Fibroblast of mammary gland (primary cell): Measurements from ENCODE around the gene POLDIP3.

Source experiments
- DNase-seq: peaks from one replicate; pipeline ENCODE4 v3.0.0-alpha.2; 2010; ENCODE audit warnings: low read depth
- H3K4me3 ChIP-seq: 2 replicates; pipeline ENCODE4 v1.5.1; 2011; ENCODE audit warnings: low read depth, mild to moderate bottlenecking, low read length, moderate library complexity; ENCODE audit not compliant: control insufficient read depth
- TF ChIP-seq, protein P1 (sequence below): conservative IDR thresholded peaks from 2 replicates; pipeline ENCODE4 v1.5.1; 2011; ENCODE audit warnings: low read depth, low read length, inconsistent platforms; ENCODE audit not compliant: control insufficient read depth, insufficient read depth

The POLDIP3 gene

DNA sequence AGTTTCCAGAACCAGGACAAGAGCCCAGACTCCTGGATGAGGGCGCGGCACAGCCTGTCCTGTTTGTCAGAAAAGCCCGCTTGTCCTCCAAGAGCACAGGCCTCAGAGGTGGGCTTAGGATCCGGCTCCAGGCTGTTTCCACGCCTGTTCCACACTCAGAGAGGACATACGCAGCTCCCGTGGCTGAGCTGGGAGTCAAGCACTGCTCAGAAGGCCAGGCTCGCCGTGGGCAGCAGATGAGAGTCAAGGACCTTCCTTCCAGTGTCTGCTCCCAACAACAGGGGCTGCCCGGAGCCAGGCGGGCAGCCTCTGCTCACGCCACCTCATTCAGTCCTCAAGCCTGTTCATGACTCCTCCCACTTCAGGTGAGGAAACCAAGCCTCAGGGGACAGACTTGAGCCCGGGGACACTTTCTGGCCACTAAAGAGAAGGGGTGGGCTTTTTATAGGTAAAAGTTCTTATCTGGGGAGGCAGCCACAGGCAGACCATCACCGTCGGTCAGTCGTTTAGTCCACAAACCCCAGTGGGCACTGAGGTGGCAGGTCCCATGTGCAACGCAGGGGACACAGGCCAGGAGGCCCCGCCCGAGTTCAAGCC is 30.8 kb upstream of the POLDIP3 start:
- TF ChIP-seq, protein P1, sequence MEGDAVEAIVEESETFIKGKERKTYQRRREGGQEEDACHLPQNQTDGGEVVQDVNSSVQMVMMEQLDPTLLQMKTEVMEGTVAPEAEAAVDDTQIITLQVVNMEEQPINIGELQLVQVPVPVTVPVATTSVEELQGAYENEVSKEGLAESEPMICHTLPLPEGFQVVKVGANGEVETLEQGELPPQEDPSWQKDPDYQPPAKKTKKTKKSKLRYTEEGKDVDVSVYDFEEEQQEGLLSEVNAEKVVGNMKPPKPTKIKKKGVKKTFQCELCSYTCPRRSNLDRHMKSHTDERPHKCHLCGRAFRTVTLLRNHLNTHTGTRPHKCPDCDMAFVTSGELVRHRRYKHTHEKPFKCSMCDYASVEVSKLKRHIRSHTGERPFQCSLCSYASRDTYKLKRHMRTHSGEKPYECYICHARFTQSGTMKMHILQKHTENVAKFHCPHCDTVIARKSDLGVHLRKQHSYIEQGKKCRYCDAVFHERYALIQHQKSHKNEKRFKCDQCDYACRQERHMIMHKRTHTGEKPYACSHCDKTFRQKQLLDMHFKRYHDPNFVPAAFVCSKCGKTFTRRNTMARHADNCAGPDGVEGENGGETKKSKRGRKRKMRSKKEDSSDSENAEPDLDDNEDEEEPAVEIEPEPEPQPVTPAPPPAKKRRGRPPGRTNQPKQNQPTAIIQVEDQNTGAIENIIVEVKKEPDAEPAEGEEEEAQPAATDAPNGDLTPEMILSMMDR = no peak
- no peak overlapping the region for H3K4me3 ChIP-seq
- DNase-seq = no peak

DNA sequence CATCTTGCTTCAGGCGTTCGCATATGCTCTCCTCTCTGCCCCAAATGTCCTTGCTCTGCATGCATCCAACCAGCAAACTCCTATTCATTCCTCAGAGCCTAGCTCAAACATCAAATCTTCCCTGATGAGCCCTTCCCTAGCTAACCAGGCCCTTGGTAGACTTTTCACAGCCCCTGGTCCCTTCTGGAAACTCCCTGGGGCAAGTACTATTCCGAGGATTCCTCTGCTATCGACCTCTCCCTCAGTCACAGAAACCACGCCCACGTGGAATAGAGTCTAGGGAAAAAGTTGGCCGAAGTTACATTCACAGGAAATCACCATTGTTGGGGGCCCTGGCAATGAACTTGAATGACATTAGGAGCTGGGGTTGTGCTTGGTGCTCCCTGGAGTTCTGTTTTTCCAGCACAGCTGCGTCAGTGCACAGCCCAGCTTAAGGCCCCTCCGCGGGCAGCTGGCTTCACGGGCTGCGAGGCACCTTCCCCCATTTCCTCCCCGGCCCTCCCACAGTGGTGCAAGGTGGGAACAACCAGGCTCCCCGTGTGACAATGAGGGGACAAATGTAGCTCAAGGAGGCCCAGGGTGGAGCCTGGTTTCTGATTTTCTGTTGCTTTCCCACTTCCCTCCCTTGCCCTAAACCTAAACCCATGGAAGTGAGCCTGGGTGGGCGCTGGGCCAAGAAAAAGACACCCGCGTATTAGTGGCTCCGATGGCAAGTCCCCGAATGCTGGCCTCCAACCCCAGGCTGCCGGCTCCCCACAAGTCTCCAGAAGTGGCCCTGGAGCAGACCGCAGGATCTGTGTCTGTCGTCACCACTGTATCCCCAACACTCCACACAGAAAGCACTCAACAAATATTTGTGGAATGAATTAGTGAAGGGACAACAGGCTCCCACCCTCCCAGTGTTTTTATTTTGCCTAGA is 30.0 kb upstream of the POLDIP3 start:
- DNase-seq = peak; percentile 45
- no peak overlapping the region for H3K4me3 ChIP-seq
- TF ChIP-seq, protein P1 = no peak

DNA sequence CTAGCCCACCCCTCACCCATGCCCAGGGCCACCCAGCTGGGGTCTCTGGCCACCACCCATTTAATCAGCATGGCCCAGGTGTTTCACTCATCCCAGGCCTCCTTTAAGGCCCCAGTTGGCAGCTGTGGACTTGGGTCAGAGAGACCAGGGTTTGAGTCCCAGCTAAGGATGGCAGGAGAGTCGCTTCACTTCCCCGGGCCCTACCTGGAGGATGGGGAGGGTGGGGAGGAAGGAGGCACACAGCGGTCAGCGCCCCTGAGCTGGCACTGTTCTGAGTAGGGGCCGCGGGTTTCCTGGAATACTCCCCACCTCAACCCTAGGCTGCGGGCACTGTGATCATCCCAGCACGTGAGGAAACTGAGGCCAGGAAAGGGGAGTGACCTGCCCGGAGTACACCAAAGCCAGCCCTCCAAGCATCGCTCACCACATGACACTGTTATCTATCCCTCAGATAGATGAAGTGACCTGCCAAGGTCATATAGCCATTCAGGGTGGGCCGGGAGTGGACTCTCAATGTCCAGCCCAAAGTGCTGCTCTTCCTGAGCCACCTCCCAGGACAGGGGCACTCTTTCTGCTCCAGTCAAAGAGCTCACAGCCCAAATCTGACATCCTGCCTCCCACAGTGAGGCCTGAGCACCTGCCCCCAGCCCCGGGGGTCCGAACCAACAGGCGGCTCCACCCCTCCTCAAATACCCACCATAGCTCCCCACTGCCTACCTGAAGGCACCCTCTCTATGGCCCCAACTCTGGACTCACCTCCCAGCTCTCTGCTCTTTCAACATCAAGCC is 29.1 kb upstream of the POLDIP3 start:
- DNase-seq = no peak
- no peak overlapping the region for H3K4me3 ChIP-seq
- TF ChIP-seq, protein P1 = no peak

DNA sequence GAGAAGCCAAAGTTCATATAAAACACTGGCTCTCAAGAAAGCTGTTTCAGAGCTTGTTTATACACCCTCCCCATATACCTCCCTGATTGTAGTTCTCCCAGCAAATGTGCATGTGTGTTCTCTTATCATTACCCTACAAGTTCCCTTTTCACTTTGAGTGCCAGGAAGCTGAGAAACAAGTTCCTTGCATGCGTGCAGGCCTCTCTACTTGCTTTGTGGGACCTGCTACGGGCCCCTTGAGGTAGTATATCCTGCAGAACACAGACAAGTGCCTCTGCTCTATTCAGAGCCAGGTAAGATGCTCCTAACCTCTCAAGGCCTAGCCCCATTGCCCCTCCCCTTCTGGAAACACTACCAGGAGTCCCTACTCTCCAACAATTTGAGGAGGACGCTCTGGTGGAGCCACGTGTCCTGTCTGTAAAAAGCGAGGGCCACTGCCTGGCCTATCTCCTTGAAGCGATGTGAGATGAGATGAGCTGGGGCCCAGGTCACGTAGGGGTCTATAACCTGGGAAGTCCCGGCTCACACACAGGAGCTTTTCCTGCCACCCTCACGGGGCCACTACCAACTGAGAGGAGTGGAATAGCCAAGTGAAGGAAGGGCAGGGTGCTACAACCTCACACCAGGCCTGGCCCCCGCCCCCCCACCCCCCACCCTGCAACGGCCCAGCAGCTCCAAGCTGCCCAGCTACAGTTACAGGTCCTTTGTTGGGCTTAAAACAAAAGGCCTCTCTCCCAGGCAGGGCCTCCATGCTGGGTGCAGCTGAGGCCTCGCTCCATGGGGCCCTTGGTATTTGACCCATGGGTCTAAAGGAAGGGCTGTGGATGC is 28.3 kb upstream of the POLDIP3 start:
- no peak for DNase-seq
- TF ChIP-seq, protein P1 = no peak
- H3K4me3 ChIP-seq = no peak overlapping the region

DNA sequence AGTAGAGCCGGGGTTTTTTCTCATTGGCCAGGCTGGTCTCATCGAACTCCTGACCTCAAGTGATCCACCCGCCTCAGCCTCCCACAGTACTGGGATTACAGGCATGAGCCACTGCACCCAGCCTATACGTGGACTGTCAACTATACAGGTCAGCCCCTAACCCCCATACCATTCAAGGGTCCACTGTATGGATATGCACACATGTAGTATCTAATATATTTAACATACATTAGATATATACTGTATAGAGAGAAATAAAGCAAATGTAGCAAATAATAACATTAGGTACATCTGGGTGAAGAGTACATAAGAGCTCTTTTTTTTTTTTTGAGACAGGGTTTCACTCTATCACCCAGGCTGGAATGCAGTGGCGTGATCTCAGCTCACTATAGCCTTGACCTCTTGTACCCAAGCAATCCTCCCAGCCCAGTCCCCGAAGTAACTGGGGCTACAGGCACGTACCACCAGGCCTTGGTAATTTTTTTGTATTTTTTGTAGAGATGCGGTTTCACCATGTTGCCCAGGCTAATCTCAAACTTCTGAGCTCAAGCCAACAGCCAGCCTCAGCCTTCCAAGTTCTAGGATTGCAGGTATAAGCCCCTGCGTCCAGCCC is 27.2 kb upstream of the POLDIP3 start:
- TF ChIP-seq, protein P1 = no peak
- no peak overlapping the region for H3K4me3 ChIP-seq
- no peak for DNase-seq
